AG09319 (cell line): Measurements from ENCODE around the gene HDAC5.

Source experiments
- DNase-seq: peaks from one replicate; pipeline ENCODE4 v3.0.0-alpha.2; 2010; ENCODE audit warnings: low read depth; ENCODE audit errors: extremely low read depth
- CTCF ChIP-seq: IDR thresholded peaks from 2 replicates; pipeline ENCODE4 v1.5.1; 2011; ENCODE audit warnings: low read depth, mild to moderate bottlenecking, inconsistent platforms, low read length, moderate library complexity

HDAC5 gene

GRCh38 chr17:44123356-44124117 lies at the start of gene HDAC5:
Gene HDAC5, minus strand, starts transcription at chr17:44123641. Its CDS starts 6,126 bp downstream, at chr17:44117515.
- peak; percentile 85 for DNase-seq
- TF ChIP-seq CTCF = peak; percentile 61

- no peak for TF ChIP-seq CTCF
- no peak for DNase-seq
Observed at GRCh38 chr17:44171931-44172455, 48.6 kb upstream of the HDAC5 start.

- DNase-seq = no peak
- TF ChIP-seq CTCF = no peak
Observed at GRCh38 chr17:44170499-44171201, 47.2 kb upstream of the HDAC5 start, which contains the start of gene ASB16. Gene ASB16, plus strand, starts transcription at chr17:44170704. Its CDS starts 86 bp downstream, at chr17:44170790.

- TF ChIP-seq CTCF = no peak
- DNase-seq = no peak
Observed at GRCh38 chr17:44170135-44170498, 46.7 kb upstream of the HDAC5 start.

GRCh38 chr17:44167181-44167861 lies 43.9 kb upstream of the HDAC5 start:
- TF ChIP-seq CTCF = no peak
- no peak for DNase-seq

- TF ChIP-seq CTCF = no peak
- DNase-seq = no peak
Observed at GRCh38 chr17:44164476-44164875, 41.0 kb upstream of the HDAC5 start.
